ENCODE results near the gene RIPK3.

GRCh38 chr14:24298892-24299254 is 40.9 kb downstream of the RIPK3 start:
- no peak for TF ChIP-seq JUND (IDR thresholded peaks at IDR 0.05)
- TF ChIP-seq CTCF (IDR thresholded peaks at IDR 0.05; ENCODE audit: low read depth, low read length, missing input control) = no peak
- no peak for TF ChIP-seq RXRA (IDR thresholded peaks at IDR 0.05)
- TF ChIP-seq SP1 (IDR thresholded peaks at IDR 0.05) = no peak
- TF ChIP-seq GABPA (IDR thresholded peaks at IDR 0.05 in 1 of 2, conservative IDR thresholded peaks at IDR 0.05 in 1 of 2) = no peak

Measured in liver (tissue), 3 donors.